ENCODE results near the gene CHMP2A.

- TF ChIP-seq CTCF (IDR thresholded peaks at IDR 0.05 in 8 of 11, conservative IDR thresholded peaks at IDR 0.05 in 3 of 11) (no peak), POLR2AphosphoS5 (IDR thresholded peaks at IDR 0.05) (no peak)
These were observed 16.7 kb upstream of the CHMP2A start for GRCh38 chr19:58571575-58571947.
